ENCODE results near the gene THOC2.
"Not testable (repeated sequence)": the region's sequence is repeated elsewhere in the genome, so short reads cannot be mapped to it uniquely, and the experiment has no call there.

THOC2 gene

GRCh38 chrX:123675154-123675553 lies 57.7 kb downstream of the THOC2 start:
- DNase-seq (ENCODE audit: low read depth), result no peak

- DNase-seq (ENCODE audit: low read depth), result no peak
Measured at GRCh38 chrX:123673813-123674212, 59.0 kb downstream of the THOC2 start.

GRCh38 chrX:123665197-123665596 lies 67.7 kb downstream of the THOC2 start:
- no peak for DNase-seq (ENCODE audit: low read depth)

- not testable (repeated sequence) for DNase-seq (ENCODE audit: low read depth)
Measured at GRCh38 chrX:123664467-123665167, 68.2 kb downstream of the THOC2 start.

- DNase-seq (ENCODE audit: low read depth), result not testable (repeated sequence)
Measured at GRCh38 chrX:123663720-123664119, 69.1 kb downstream of the THOC2 start.

GRCh38 chrX:123656507-123656906 lies 76.3 kb downstream of the THOC2 start:
- not testable (repeated sequence) for DNase-seq (ENCODE audit: low read depth)

- DNase-seq (ENCODE audit: low read depth), result not testable (repeated sequence)
Measured at GRCh38 chrX:123648811-123649181, 84.1 kb downstream of the THOC2 start.

- DNase-seq (ENCODE audit: low read depth), result no peak
Measured at GRCh38 chrX:123648028-123648810, 84.6 kb downstream of the THOC2 start.

- DNase-seq (ENCODE audit: low read depth), result no peak
Measured at GRCh38 chrX:123647244-123647643, 85.6 kb downstream of the THOC2 start.

- no peak for DNase-seq (ENCODE audit: low read depth)
Measured at GRCh38 chrX:123629502-123629901, 103.3 kb downstream of the THOC2 start.

- peak; percentile 66 for DNase-seq (ENCODE audit: low read depth)
Measured at GRCh38 chrX:123626962-123627361, 105.9 kb downstream of the THOC2 start.

GRCh38 chrX:123625952-123626351 lies 106.9 kb downstream of the THOC2 start:
- DNase-seq (ENCODE audit: low read depth), result no peak

GRCh38 chrX:123625477-123625876 lies 107.4 kb downstream of the THOC2 start:
- no peak for DNase-seq (ENCODE audit: low read depth)

- no peak for DNase-seq (ENCODE audit: low read depth)
Measured at GRCh38 chrX:123617007-123617406, 115.8 kb downstream of the THOC2 start.

GRCh38 chrX:123610915-123611314 lies 121.9 kb downstream of the THOC2 start:
- DNase-seq (ENCODE audit: low read depth), result no peak

GRCh38 chrX:123607806-123608205 lies 125.0 kb downstream of the THOC2 start:
- DNase-seq (ENCODE audit: low read depth), result no peak

- no peak for DNase-seq (ENCODE audit: low read depth)
Measured at GRCh38 chrX:123607270-123607669, 125.6 kb downstream of the THOC2 start.

- DNase-seq (ENCODE audit: low read depth), result no peak
Measured at GRCh38 chrX:123603491-123603890, 129.4 kb downstream of the THOC2 start.

GRCh38 chrX:123601437-123601836 lies 131.4 kb downstream of the THOC2 start:
- no peak for DNase-seq (ENCODE audit: low read depth)

GRCh38 chrX:123600181-123600580 lies 132.7 kb downstream of the THOC2 start:
- DNase-seq (ENCODE audit: low read depth), result no peak

- DNase-seq (ENCODE audit: low read depth), result no peak
Measured at GRCh38 chrX:123590842-123591486, 141.9 kb downstream of the THOC2 start.

GRCh38 chrX:123588723-123589122 lies 144.1 kb downstream of the THOC2 start:
- no peak for DNase-seq (ENCODE audit: low read depth)

GRCh38 chrX:123581586-123581985 lies 151.3 kb downstream of the THOC2 start:
- no peak for DNase-seq (ENCODE audit: low read depth)

Data from HS-5 (cell line).